GM21619 (cell line): Measurements from ENCODE around the gene EFNA5.
"Not testable (repeated sequence)": the region's sequence is repeated elsewhere in the genome, so short reads cannot be mapped to it uniquely, and the experiment has no call there.

Experiments used
- ATAC-seq: cut with Tn5 transposase; IDR thresholded peaks from one replicate; pipeline ENCODE4 v1.9.1; 2021; ENCODE audit not compliant: unreplicated experiment

EFNA5 gene

GRCh38 chr5:107437154-107437553, 233.6 kb downstream of the EFNA5 start:
- no peak for ATAC-seq

- no peak for ATAC-seq
These were observed 234.5 kb downstream of the EFNA5 start for GRCh38 chr5:107436201-107436600.

GRCh38 chr5:107435061-107435460, 235.7 kb downstream of the EFNA5 start:
- ATAC-seq: no peak

- not testable (repeated sequence) for ATAC-seq
These were observed 237.1 kb downstream of the EFNA5 start for GRCh38 chr5:107433646-107434045.

- ATAC-seq: no peak
These were observed 238.7 kb downstream of the EFNA5 start for GRCh38 chr5:107431998-107432397.

GRCh38 chr5:107431536-107431935, 239.2 kb downstream of the EFNA5 start:
- no peak for ATAC-seq

GRCh38 chr5:107430071-107430625, 240.6 kb downstream of the EFNA5 start:
- no peak for ATAC-seq

- ATAC-seq: no peak
These were observed 242.4 kb downstream of the EFNA5 start for GRCh38 chr5:107428303-107428813.

DNA sequence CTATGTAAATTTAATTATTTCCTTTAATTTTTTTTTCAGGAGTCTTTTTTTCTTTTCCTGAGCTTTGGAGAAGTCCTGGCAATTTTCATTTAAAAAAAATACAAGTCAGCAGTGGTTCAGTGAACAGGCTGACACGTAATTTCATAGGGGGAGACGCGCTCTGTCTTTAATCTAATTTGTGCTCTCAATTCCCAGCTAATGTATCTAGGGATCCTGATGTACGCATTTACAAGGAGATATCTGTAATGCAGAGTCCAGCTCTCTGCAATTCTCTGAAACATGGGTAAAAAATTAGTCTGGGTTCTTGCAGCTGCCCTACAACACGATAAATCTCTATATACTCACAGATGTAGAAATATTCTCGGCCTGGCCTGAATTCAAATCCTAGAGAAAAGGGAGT, 243.9 kb downstream of the EFNA5 start:
- no peak for ATAC-seq

- no peak for ATAC-seq
These were observed 244.5 kb downstream of the EFNA5 start for GRCh38 chr5:107426209-107426608.

DNA sequence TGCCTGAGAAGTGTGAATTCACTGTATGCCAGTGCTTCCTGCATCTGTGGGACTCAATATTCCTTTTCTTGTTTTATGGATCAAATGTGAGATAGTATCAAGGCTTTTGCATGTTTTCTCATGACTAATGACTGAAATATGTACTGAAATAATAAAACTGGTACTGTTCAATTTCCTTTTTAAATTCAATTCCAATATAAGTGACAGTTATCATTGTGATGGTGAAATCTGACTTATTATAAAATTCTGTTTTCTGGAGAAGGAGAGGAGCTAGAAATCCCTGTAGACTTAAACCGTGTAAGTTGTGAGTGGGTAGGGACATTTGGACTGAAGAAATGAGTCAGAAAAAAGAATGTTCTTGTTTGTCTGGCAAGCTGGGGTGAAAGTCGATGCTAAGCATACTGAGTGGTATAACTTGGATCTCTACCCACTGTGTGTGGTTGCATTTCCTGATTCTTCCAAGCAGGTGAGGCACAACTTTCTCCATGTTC, 245.2 kb downstream of the EFNA5 start:
- ATAC-seq: no peak

- no peak for ATAC-seq
These were observed 246.2 kb downstream of the EFNA5 start for GRCh38 chr5:107424491-107424890.

DNA sequence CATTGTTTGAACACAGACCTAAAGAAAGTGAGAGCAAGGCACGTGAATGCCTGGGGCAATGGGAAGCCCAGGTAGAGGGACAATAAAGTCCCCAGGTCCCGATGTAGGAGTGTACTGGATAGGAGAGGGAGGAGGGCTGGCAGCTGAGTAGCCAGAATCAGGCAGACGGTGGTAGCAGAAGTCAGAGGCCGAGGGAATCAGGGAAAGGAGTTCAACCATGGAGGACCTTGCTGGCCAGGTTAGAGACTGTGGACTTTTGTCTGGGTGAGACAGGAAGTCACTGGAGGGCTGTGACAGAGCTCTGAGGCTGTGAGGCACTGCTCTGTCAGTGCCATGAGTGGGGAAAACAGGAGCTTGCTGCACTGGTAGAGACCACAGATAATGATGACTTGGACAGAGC, 248.2 kb downstream of the EFNA5 start:
- no peak for ATAC-seq

GRCh38 chr5:107419498-107419897, 251.2 kb downstream of the EFNA5 start:
- ATAC-seq: no peak

DNA sequence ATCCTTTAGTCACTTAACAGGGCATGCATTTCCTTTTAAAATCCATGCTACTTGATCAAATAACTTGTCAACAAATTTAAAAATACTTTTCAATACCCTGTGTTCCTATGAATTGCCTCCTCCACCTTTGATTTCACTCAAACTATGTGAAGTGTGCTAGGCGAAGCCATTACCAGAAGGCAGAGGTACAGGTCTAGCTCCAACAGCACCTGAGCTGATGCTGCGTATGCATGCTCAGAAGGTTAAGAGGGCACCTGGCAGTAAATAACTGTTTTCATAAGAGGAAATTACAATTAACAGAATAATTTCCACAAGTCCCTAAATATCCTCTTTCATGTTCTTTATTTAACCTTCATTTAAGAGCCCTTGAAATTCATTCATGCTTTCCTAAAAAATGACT, 251.8 kb downstream of the EFNA5 start:
- no peak for ATAC-seq

- no peak for ATAC-seq
These were observed 252.7 kb downstream of the EFNA5 start for GRCh38 chr5:107418071-107418470.

GRCh38 chr5:107415762-107416161, 255.0 kb downstream of the EFNA5 start:
- ATAC-seq: peak; percentile 64

GRCh38 chr5:107414802-107415201, 255.9 kb downstream of the EFNA5 start:
- ATAC-seq: no peak

DNA sequence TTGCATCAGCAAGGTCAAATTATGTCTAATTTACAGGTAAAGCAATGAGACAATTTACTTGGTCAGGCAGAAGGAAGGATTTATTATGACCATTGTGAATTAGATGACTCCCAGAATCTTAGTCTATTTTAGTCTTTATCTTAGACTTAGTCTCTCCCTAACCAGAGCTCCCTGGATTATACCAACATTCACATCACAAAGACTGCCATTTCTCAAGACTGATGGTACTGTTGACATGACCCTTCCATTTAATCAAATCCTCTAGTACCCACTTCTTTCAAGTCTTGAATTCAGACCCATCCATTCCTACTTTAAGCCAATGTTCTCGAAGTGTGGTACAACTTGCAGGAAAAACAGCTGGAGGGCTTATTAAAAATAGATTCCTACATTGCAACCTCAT, 257.0 kb downstream of the EFNA5 start:
- no peak for ATAC-seq

- no peak for ATAC-seq
These were observed 262.2 kb downstream of the EFNA5 start for GRCh38 chr5:107408564-107408963.

DNA sequence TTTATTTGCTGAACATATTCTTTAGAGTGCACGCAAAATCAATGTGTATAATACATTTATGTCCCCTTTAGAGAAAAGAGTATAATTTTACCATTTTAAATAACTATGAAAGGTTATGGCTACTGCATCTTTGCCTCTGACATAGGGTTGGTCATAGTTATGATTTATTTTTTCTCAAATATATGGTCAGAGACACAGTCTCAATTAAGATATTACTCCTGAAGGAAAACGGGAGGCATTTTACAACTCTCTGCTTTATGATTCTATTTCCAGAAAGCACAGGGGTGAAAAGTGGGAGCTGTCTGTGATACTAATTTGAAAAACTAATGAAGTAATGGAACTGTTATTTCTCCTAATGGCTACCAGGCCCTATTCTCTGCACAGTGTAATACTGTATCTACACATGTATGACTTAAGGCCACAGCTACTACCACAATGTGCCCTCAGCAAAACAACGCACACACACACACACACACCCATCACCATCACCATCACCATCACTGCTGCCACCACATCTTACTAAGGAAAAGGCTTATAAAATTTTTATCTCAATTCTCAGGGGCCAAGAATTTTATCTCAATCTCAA, 262.9 kb downstream of the EFNA5 start:
- ATAC-seq: no peak

DNA sequence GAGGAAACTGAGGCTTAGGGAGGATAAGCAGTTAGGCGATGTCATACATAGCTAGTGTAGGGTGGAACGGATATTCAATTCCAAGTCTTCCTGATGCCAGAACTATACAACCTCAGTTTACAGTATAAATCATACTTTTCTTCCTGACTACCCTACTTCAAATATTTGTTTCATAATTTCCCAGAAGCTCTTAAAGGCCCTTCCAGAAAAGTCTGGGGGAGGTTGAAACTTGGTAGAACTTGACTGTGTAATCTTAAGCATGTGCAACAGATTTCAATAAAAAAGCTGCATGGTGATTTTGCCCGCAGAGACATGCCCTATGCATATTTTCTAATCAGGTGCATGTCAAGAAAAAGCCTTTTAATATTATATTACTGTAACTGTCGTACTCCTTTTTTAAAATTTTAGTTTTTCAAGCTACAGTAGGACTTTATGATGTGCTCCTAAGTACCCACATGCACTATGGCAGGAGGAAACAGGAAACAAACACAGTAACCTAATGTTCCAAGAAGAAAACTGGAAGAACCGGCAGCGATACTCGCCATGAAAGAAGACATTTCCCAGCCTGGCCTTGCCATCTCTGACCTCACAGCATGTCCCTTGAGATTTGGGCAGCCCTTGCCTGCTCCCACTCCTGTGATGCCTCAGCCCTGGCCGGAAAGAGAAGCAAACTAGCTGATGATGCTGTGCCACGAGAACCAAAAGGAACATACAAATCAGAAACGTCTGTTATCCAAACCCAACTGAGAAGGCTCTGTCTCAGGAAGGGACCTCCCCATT, 266.0 kb downstream of the EFNA5 start:
- no peak for ATAC-seq
